ENCODE data around the gene CEMIP2.

The CEMIP2 gene

GRCh38 chr9:71671289-71671688, 97.0 kb downstream of the CEMIP2 start:
- ChIA-PET CTCF (no interaction called here), POLR2A (no interaction called here)
- DNase-seq (ENCODE audit: extremely low spot score), result no peak
- no peak for TF ChIP-seq CTCF (IDR thresholded peaks at IDR 0.05; ENCODE audit: control extremely low read depth, extremely low read depth, low read depth, missing control alignments)

GRCh38 chr9:71670121-71670520, 98.2 kb downstream of the CEMIP2 start:
- DNase-seq (ENCODE audit: extremely low spot score), result no peak
- TF ChIP-seq CTCF (IDR thresholded peaks at IDR 0.05; ENCODE audit: control extremely low read depth, extremely low read depth, low read depth, missing control alignments), result no peak
- POLR2A ChIA-PET, result no interaction called here
- CTCF ChIA-PET, result interaction anchor here (1.1 to 1.7 kb wide), 3 partner anchors 8 to 385 kb away, joined by 3 to 5 read pairs (median 3); no protein-coding TSS in a partner anchor

- no peak for TF ChIP-seq CTCF (IDR thresholded peaks at IDR 0.05; ENCODE audit: control extremely low read depth, extremely low read depth, low read depth, missing control alignments)
- ChIA-PET POLR2A (no interaction called here), CTCF (interaction anchor here (1.0 to 1.7 kb wide), 4 partner anchors 8 to 385 kb away, joined by 3 to 5 read pairs (median 3); no protein-coding TSS in a partner anchor)
- no peak for DNase-seq (ENCODE audit: extremely low spot score)
Observed at GRCh38 chr9:71669284-71669995, 98.9 kb downstream of the CEMIP2 start.

GRCh38 chr9:71668717-71669116, 99.6 kb downstream of the CEMIP2 start:
- TF ChIP-seq CTCF (IDR thresholded peaks at IDR 0.05; ENCODE audit: control extremely low read depth, extremely low read depth, low read depth, missing control alignments), result no peak
- ChIA-PET POLR2A (no interaction called here), CTCF (interaction anchor here (1.0 to 1.7 kb wide), 3 partner anchors 8 to 13 kb away, joined by 3 to 5 read pairs (median 3); no protein-coding TSS in a partner anchor)
- no peak for DNase-seq (ENCODE audit: extremely low spot score)

- CTCF ChIA-PET, result no interaction called here
- no peak for DNase-seq (ENCODE audit: extremely low spot score)
- POLR2A ChIA-PET, result no interaction called here
- no peak for TF ChIP-seq CTCF (IDR thresholded peaks at IDR 0.05; ENCODE audit: control extremely low read depth, extremely low read depth, low read depth, missing control alignments)
Observed at GRCh38 chr9:71665247-71665646, 103.1 kb downstream of the CEMIP2 start.

GRCh38 chr9:71664566-71664965, 103.7 kb downstream of the CEMIP2 start:
- ChIA-PET CTCF (no interaction called here), POLR2A (no interaction called here)
- no peak for TF ChIP-seq CTCF (IDR thresholded peaks at IDR 0.05; ENCODE audit: control extremely low read depth, extremely low read depth, low read depth, missing control alignments)
- DNase-seq (ENCODE audit: extremely low spot score), result no peak
